A549 (cell line): ENCODE measurements around the gene TCF4. TPM values are rescaled to one million over a fixed set of nuclear protein-coding genes. Genes with fewer than 3 reads are reported as not detected.

Experiments
- ATAC-seq, 2 experiments: fragments of 200-7000 bp in 1 of 2; fragments of >200 bp in 1 of 2; cut with Nextera tagmentation in 1 of 2; cut with Tn5 transposase in 1 of 2; 3 replicates each; pipeline versions ENCODE4 v1.8.0 to v1.9.1; 2018 to 2020; ENCODE audit warnings: mild to moderate bottlenecking in 1 of 2, moderate library complexity in 1 of 2
- CTCF ChIA-PET: fragments of 300-600 bp; sonication (Branson Sonifier 250); formaldehyde crosslinking; extraction: SDS; loops from one replicate; lab custom pipeline; 2021; ENCODE audit warnings: antibody characterized with exemption, inconsistent platforms; lab: Yijun Ruan, JAX
- POLR2A ChIA-PET: fragments of 350-600 bp; formaldehyde crosslinking; extraction: SDS; loops from one replicate; lab custom pipeline; 2021; ENCODE audit warnings: antibody characterized with exemption, inconsistent platforms; lab: Yijun Ruan, JAX
- DNase-seq, 2 experiments: peaks; one replicate each; pipeline versions ENCODE4 v3.0.0 to v3.0.0-alpha.2; 2011 to 2016; ENCODE audit warnings: low read depth in 1 of 2, low spot score in 1 of 2
- FAIRE-seq: peaks from 2 replicates; lab custom pipeline; 2011; peaks lifted over from hg19 to GRCh38; lab: Jason Lieb, UNC
- H3K27ac ChIP-seq, 2 experiments: fragments of >200 bp; sonication (Bioruptor Twin); formaldehyde crosslinking; 3 replicates each; pipeline ENCODE4 v1.5.1; 2016 to 2017
- H3K4me1 ChIP-seq: fragments of >200 bp; sonication (Bioruptor Twin); formaldehyde crosslinking; 3 replicates; pipeline ENCODE4 v1.6.1; 2016
- H3K4me2 ChIP-seq: fragments of >200 bp; sonication (Bioruptor Twin); formaldehyde crosslinking; 3 replicates; pipeline ENCODE4 v1.6.1; 2016
- H3K4me3 ChIP-seq: fragments of >200 bp; sonication (Bioruptor Twin); formaldehyde crosslinking; 3 replicates; pipeline ENCODE4 v1.5.1; 2016
- H3K9me3 ChIP-seq: fragments of >200 bp; sonication (Bioruptor Twin); formaldehyde crosslinking; 3 replicates; pipeline ENCODE4 v1.6.1; 2016
- ATOH8 ChIP-seq: fragments of 250-450 bp; sonication (Bioruptor Pico); IDR thresholded peaks from 2 replicates; pipeline ENCODE4 v1.5.0; 2020; ENCODE audit warnings: low read depth, mild to moderate bottlenecking, moderate library complexity
- BCL3 ChIP-seq: fragments of >200 bp; sonication (Bioruptor Twin); formaldehyde crosslinking; IDR thresholded peaks from 3 replicates; pipeline ENCODE4 v1.6.1; 2016
- BHLHE40 ChIP-seq: IDR thresholded peaks from 2 replicates; pipeline ENCODE4 v1.6.1; 2012; ENCODE audit warnings: low read depth, low read length, inconsistent platforms
- CBX2 ChIP-seq: fragments of 200-600 bp; sonication (generic); IDR thresholded peaks from 2 replicates; pipeline ENCODE4 v1.6.1; 2016; ENCODE audit warnings: low read depth, mild to moderate bottlenecking, borderline replicate concordance
- E2F6 ChIP-seq: IDR thresholded peaks from 2 replicates; pipeline ENCODE4 v1.6.1; 2012; ENCODE audit warnings: low read depth, borderline replicate concordance
- EHF ChIP-seq: fragments of 250-450 bp; sonication (Bioruptor Pico); IDR thresholded peaks from 2 replicates; pipeline ENCODE4 v1.5.0; 2020; ENCODE audit warnings: mild to moderate bottlenecking
- FOSL2 ChIP-seq, 2 experiments: fragments of 450-650 bp in 1 of 2; fragments of >200 bp in 1 of 2; sonication (Bioruptor Twin) in 1 of 2; formaldehyde crosslinking; IDR thresholded peaks; 2 replicates each; pipeline versions ENCODE4 v1.5.0 to v1.6.1; 2016 to 2020; ENCODE audit warnings: mild to moderate bottlenecking in 1 of 2, moderate library complexity in 1 of 2
- HDAC2 ChIP-seq: fragments of 200-600 bp; sonication (generic); IDR thresholded peaks from 2 replicates; pipeline ENCODE4 v1.6.1; 2016
- HOXA7 ChIP-seq: fragments of 250-450 bp; sonication (Bioruptor Pico); IDR thresholded peaks from 2 replicates; pipeline ENCODE4 v1.5.0; 2020; ENCODE audit warnings: mild to moderate bottlenecking, moderate library complexity
- HOXB13 ChIP-seq: fragments of 250-450 bp; sonication (Bioruptor Pico); IDR thresholded peaks from 2 replicates; pipeline ENCODE4 v1.5.0; 2020; ENCODE audit warnings: low read depth, mild to moderate bottlenecking, moderate library complexity
- JUN ChIP-seq, 2 experiments: fragments of >200 bp; sonication (Bioruptor Twin); formaldehyde crosslinking; IDR thresholded peaks; 2 replicates in 1 of 2; 3 replicates in 1 of 2; pipeline ENCODE4 v1.6.1; 2016 to 2017
- MAFK ChIP-seq: fragments of 450-650 bp; IDR thresholded peaks from 2 replicates; pipeline ENCODE4 v1.6.1; 2014; ENCODE audit not compliant: partially characterized antibody
- MYC ChIP-seq: IDR thresholded peaks from 2 replicates; pipeline ENCODE4 v1.6.1; 2012; ENCODE audit warnings: mild to moderate bottlenecking, inconsistent platforms, low read length, improper control_type of control experiment, borderline replicate concordance
- NFE2L2 ChIP-seq: fragments of 150-350 bp; conservative IDR thresholded peaks from 2 replicates; pipeline ENCODE4 v1.6.1; 2014; ENCODE audit warnings: low read length
- NPAS2 ChIP-seq: fragments of 250-450 bp; sonication (Bioruptor Pico); IDR thresholded peaks from 2 replicates; pipeline ENCODE4 v1.8.0; 2022; ENCODE audit warnings: mild to moderate bottlenecking, moderate library complexity, borderline replicate concordance
- RAD21 ChIP-seq, 2 experiments: fragments of >200 bp in 1 of 2; sonication (Bioruptor Twin) in 1 of 2; formaldehyde crosslinking in 1 of 2; IDR thresholded peaks in 1 of 2; conservative IDR thresholded peaks in 1 of 2; 2 replicates in 1 of 2; 3 replicates in 1 of 2; pipeline ENCODE4 v1.6.1; 2012 to 2018; ENCODE audit warnings: inconsistent platforms in 1 of 2
- RARB ChIP-seq: fragments of 250-450 bp; sonication (Bioruptor Pico); IDR thresholded peaks from 2 replicates; pipeline ENCODE4 v1.8.0; 2021; ENCODE audit warnings: mild to moderate bottlenecking, moderate library complexity
- RCOR1 ChIP-seq: fragments of 150-350 bp; IDR thresholded peaks from 2 replicates; pipeline ENCODE4 v1.6.1; 2014; ENCODE audit warnings: antibody characterized with exemption, low read length, low read depth
- REST ChIP-seq: fragments of 200-600 bp; sonication (generic); IDR thresholded peaks from 2 replicates; pipeline ENCODE4 v1.6.1; 2016; ENCODE audit warnings: antibody characterized with exemption, mild to moderate bottlenecking, moderate library complexity
- RNF2 ChIP-seq: fragments of 200-600 bp; sonication (generic); IDR thresholded peaks from 2 replicates; pipeline ENCODE4 v1.6.1; 2016; ENCODE audit warnings: low read depth, mild to moderate bottlenecking, antibody characterized with exemption, moderate library complexity, borderline replicate concordance
- ZFP36 ChIP-seq: fragments of 450-650 bp; IDR thresholded peaks from 2 replicates; pipeline ENCODE4 v1.6.1; 2014; ENCODE audit warnings: borderline replicate concordance; ENCODE audit not compliant: partially characterized antibody
- ZNF302 ChIP-seq: fragments of 250-450 bp; sonication (Bioruptor Pico); IDR thresholded peaks from 2 replicates; pipeline ENCODE4 v1.9.0; 2021; ENCODE audit warnings: inconsistent platforms, mild to moderate bottlenecking, moderate library complexity
- WGBS: methylation state at CpG from one replicate; pipeline ENCODE4 v1.1.6; 2017; ENCODE audit errors: missing lambda C conversion rate; 5-methylcytosine and 5-hydroxymethylcytosine counted together
- polyA plus RNA-seq, 4 experiments: library from polyadenylated mRNA; depleted of rRNA in 3 of 4; stranded (reverse); fragments of >200 nt; fragmentation: RNase III in 1 of 4; extraction: RNeasy Plus Mini Kit Qiagen cat#74134 plus additional on column Dnase treatment in 1 of 4; gene quantifications; 2 replicates in 3 of 4; 3 replicates in 1 of 4; pipeline ENCODE4 v1.2.3, GENCODE V29; 2011 to 2017

The TCF4 gene
- polyA plus RNA-seq, 2 of the 4 experiments (the other 2 are of a cell fraction), result 3.0 to 4.0 TPM

GRCh38 chr18:55541571-55541970, 46.4 kb downstream of the TCF4 start:
- TF ChIP-seq RAD21 (conservative IDR thresholded peaks at IDR 0.05 in 1 of 2, IDR thresholded peaks at IDR 0.05 in 1 of 2), result no peak
- TF ChIP-seq HOXB13 (CRISPR knock-in tag), result no peak
- no peak for TF ChIP-seq E2F6
- TF ChIP-seq ZFP36, result no peak
- TF ChIP-seq NFE2L2, result no peak
- no peak for TF ChIP-seq NPAS2
- TF ChIP-seq CBX2, result no peak
- no peak for TF ChIP-seq HDAC2
- no peak for TF ChIP-seq BHLHE40
- TF ChIP-seq BCL3, result no peak
- no peak for TF ChIP-seq FOSL2 (IDR thresholded peaks at IDR 0.05)
- TF ChIP-seq FOSL2 (CRISPR knock-in tag; IDR thresholded peaks at IDR 0.05), result no peak
- no peak for TF ChIP-seq RARB (CRISPR knock-in tag)
- no peak for TF ChIP-seq MAFK
- H3K4me1 ChIP-seq, result no peaks in the 10 kb centered on the region
- no peak overlapping the region for H3K27ac ChIP-seq
- H3K9me3 ChIP-seq, result no peaks in the 10 kb centered on the region
- H3K4me2 ChIP-seq, result no peak overlapping the region
- CTCF ChIA-PET, result no interaction called here
- FAIRE-seq (no peak), DNase-seq (no peak), ATAC-seq (no peak)
- POLR2A ChIA-PET, result no interaction called here
- 54% methylated on average over 2 of the region's 2 CpGs for WGBS
- H3K4me3 ChIP-seq, result no peak overlapping the region

GRCh38 chr18:55539240-55539639, 48.8 kb downstream of the TCF4 start:
- Histone ChIP-seq H3K4me3 (no peak overlapping the region), H3K27ac (no peak overlapping the region), H3K4me1 (no peaks in the 10 kb centered on the region), H3K4me2 (no peak overlapping the region), H3K9me3 (no peaks in the 10 kb centered on the region)
- no peak for TF ChIP-seq ATOH8 (CRISPR knock-in tag)
- TF ChIP-seq HOXA7 (CRISPR knock-in tag), result no peak
- no peak for TF ChIP-seq JUN (IDR thresholded peaks at IDR 0.05)
- no peak for TF ChIP-seq BCL3
- no peak for TF ChIP-seq RCOR1
- DNase-seq, result no peak
- CTCF ChIA-PET, result no interaction called here
- POLR2A ChIA-PET, result no interaction called here
- no peak for ATAC-seq
- FAIRE-seq, result no peak

GRCh38 chr18:55534996-55535395, 53.0 kb downstream of the TCF4 start:
- CTCF ChIA-PET, result no interaction called here
- TF ChIP-seq E2F6 (no peak), RARB (CRISPR knock-in tag) (no peak), EHF (CRISPR knock-in tag) (no peak), RAD21 (conservative IDR thresholded peaks at IDR 0.05 in 1 of 2, IDR thresholded peaks at IDR 0.05 in 1 of 2) (no peak), MYC (no peak), RNF2 (no peak), REST (no peak), ZNF302 (CRISPR knock-in tag) (no peak), MAFK (no peak)
- no peak for DNase-seq

More at GRCh38 chr18:55534996-55535395, 53.0 kb downstream of the TCF4 start:
- H3K9me3 ChIP-seq, result no peaks in the 10 kb centered on the region
- no peak overlapping the region for H3K4me3 ChIP-seq
- WGBS, result 46% methylated on average over 4 of the region's 4 CpGs
- no peak for FAIRE-seq
- no peak for ATAC-seq
- no peak overlapping the region for H3K27ac ChIP-seq
- POLR2A ChIA-PET, result no interaction called here
- H3K4me1 ChIP-seq, result no peaks in the 10 kb centered on the region
- no peak overlapping the region for H3K4me2 ChIP-seq
